HEK293 (cell line): ENCODE data around the gene RTP4.

Experiments used
- CTCF ChIA-PET: fragments of 350-600 bp; formaldehyde crosslinking; extraction: SDS; loops from one replicate; lab custom pipeline; 2021; ENCODE audit warnings: antibody characterized with exemption; lab: Yijun Ruan, JAX
- POLR2A ChIA-PET: fragments of 300-600 bp; formaldehyde crosslinking; extraction: SDS; loops from one replicate; lab custom pipeline; 2020; ENCODE audit warnings: antibody characterized with exemption, inconsistent platforms; lab: Yijun Ruan, JAX
- H3K27ac ChIP-seq: fragments of 200-500 bp; sonication (Bioruptor generic); 2 replicates; pipeline ENCODE4 v1.5.1; 2014; ENCODE audit warnings: low read depth, low read length, control low read depth, inconsistent platforms; ENCODE audit errors: extremely low read depth
- H3K36me3 ChIP-seq, 2 experiments: fragments of 200-500 bp in 1 of 2; sonication (Bioruptor generic) in 1 of 2; 1 replicate in 1 of 2; 2 replicates in 1 of 2; pipeline ENCODE4 v1.5.1; 2014 to 2017; ENCODE audit warnings: inconsistent platforms in 2 of 2, low read length in 2 of 2; ENCODE audit not compliant: control insufficient read depth in 2 of 2, insufficient read depth in 1 of 2
- H3K4me1 ChIP-seq: fragments of 200-500 bp; sonication (Bioruptor generic); 2 replicates; pipeline ENCODE4 v1.5.1; 2014; ENCODE audit warnings: mild to moderate bottlenecking, low read length, inconsistent platforms; ENCODE audit not compliant: control insufficient read depth, insufficient read depth
- H3K4me3 ChIP-seq: 2 replicates; pipeline ENCODE4 v1.5.1; 2011; ENCODE audit warnings: low read depth, mild to moderate bottlenecking, control low read depth, low read length, moderate library complexity
- H3K9me3 ChIP-seq: fragments of 200-500 bp; sonication (Bioruptor generic); 2 replicates; pipeline ENCODE4 v1.5.1; 2014; ENCODE audit warnings: low read depth, low read length, inconsistent platforms; ENCODE audit not compliant: control insufficient read depth, insufficient read depth
- GLI2 ChIP-seq: fragments of 450-650 bp; formaldehyde crosslinking; IDR thresholded peaks from 2 replicates; pipeline ENCODE4; 2017; ENCODE audit warnings: missing biosample characterization, missing genetic modification characterization, low read depth, borderline replicate concordance
- ZNF121 ChIP-seq: fragments of 450-650 bp; formaldehyde crosslinking; IDR thresholded peaks from 2 replicates; pipeline ENCODE4 v1.5.1; 2016; ENCODE audit warnings: missing biosample characterization, missing genetic modification characterization
- ZNF155 ChIP-seq: fragments of 450-650 bp; formaldehyde crosslinking; IDR thresholded peaks from 2 replicates; pipeline ENCODE4 v1.5.1; 2016; ENCODE audit warnings: missing biosample characterization, missing genetic modification characterization
- ZNF335 ChIP-seq: fragments of 450-650 bp; formaldehyde crosslinking; conservative IDR thresholded peaks from 2 replicates; pipeline ENCODE4 v1.5.1; 2016; ENCODE audit warnings: missing biosample characterization, missing genetic modification characterization
- ZNF394 ChIP-seq: fragments of 450-650 bp; formaldehyde crosslinking; IDR thresholded peaks from 2 replicates; pipeline ENCODE4 v1.5.1; 2016; ENCODE audit warnings: missing biosample characterization, missing genetic modification characterization, mild to moderate bottlenecking, moderate library complexity, borderline replicate concordance
- ZNF48 ChIP-seq: fragments of 450-650 bp; formaldehyde crosslinking; IDR thresholded peaks from 2 replicates; pipeline ENCODE4 v1.5.1; 2016; ENCODE audit warnings: missing biosample characterization, missing genetic modification characterization
- ZNF549 ChIP-seq: fragments of 450-650 bp; IDR thresholded peaks from 2 replicates; pipeline ENCODE4 v1.5.1; 2018; ENCODE audit warnings: missing biosample characterization, missing genetic modification characterization, mild to moderate bottlenecking, inconsistent platforms, moderate library complexity
- ZNF585B ChIP-seq: fragments of 450-650 bp; formaldehyde crosslinking; IDR thresholded peaks from 2 replicates; pipeline ENCODE4 v1.5.1; 2016; ENCODE audit warnings: missing biosample characterization, missing genetic modification characterization
- ZNF654 ChIP-seq: fragments of 450-650 bp; formaldehyde crosslinking; IDR thresholded peaks from 2 replicates; pipeline ENCODE4 v1.5.1; 2016; ENCODE audit warnings: low read depth, missing biosample characterization, missing genetic modification characterization
- ZNF76 ChIP-seq: fragments of 450-650 bp; formaldehyde crosslinking; IDR thresholded peaks from 2 replicates; pipeline ENCODE4; 2016; ENCODE audit warnings: low read depth, missing biosample characterization, missing genetic modification characterization, borderline replicate concordance
- ZNF843 ChIP-seq: fragments of 450-650 bp; formaldehyde crosslinking; IDR thresholded peaks from 2 replicates; pipeline ENCODE4 v1.5.1; 2016; ENCODE audit warnings: missing biosample characterization, missing genetic modification characterization
- ZXDB ChIP-seq: fragments of 450-650 bp; formaldehyde crosslinking; IDR thresholded peaks from 2 replicates; pipeline ENCODE4 v1.5.1; 2016; ENCODE audit warnings: missing biosample characterization, missing genetic modification characterization
- TF ChIP-seq, protein P1 (sequence below): fragments of 450-650 bp; formaldehyde crosslinking; IDR thresholded peaks from 2 replicates; pipeline ENCODE4 v1.5.1; 2016; ENCODE audit warnings: missing biosample characterization, missing genetic modification characterization, low read depth
- TF ChIP-seq, protein P2 (sequence below): fragments of 450-650 bp; formaldehyde crosslinking; IDR thresholded peaks from 2 replicates; pipeline ENCODE4 v1.5.1; 2016; ENCODE audit warnings: missing biosample characterization, missing genetic modification characterization
- TF ChIP-seq, protein P3 (sequence below): fragments of 450-650 bp; formaldehyde crosslinking; conservative IDR thresholded peaks from 2 replicates; pipeline ENCODE4 v1.5.1; 2016; ENCODE audit warnings: low read depth, missing biosample characterization, missing genetic modification characterization
- TF ChIP-seq, protein P4 (sequence below): fragments of 450-650 bp; formaldehyde crosslinking; IDR thresholded peaks from 2 replicates; pipeline ENCODE4 v1.5.1; 2016; ENCODE audit warnings: missing biosample characterization, missing genetic modification characterization

The RTP4 gene

DNA sequence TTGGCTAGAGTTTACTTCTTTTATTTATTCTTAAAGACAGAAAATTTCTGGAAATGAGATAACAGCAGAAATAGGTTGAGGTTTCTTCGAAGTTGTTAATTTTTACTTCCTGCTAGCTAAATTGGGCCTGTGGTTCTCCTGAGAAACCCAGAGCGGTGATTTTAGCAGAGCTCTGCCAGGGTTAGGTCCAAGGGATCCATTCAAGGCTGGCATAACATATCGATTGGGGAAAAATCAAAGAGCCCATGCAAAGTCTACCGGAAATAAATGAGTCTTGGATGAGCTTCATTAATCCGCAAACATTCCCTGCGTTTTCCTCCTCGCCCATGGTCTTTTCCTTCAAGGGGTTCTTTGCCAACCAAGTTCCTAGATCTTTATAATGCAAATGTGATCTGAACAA lies 45.9 kb upstream of the RTP4 start:
- H3K4me3 ChIP-seq: no peak overlapping the region
- H3K9me3 ChIP-seq: no peaks in the 10 kb centered on the region
- H3K27ac ChIP-seq: no peak overlapping the region
- CTCF ChIA-PET: interaction anchor here (0.6 to 10.3 kb wide), 5 partner anchors 33 to 358 kb away, joined by 3 to 407 read pairs (median 8); no protein-coding TSS in a partner anchor
- H3K4me1 ChIP-seq: no peaks in the 10 kb centered on the region
- no peaks in the 10 kb centered on the region for H3K36me3 ChIP-seq
- no peak for TF ChIP-seq ZNF585B (tag by site-specific recombination)
- TF ChIP-seq, protein P1, sequence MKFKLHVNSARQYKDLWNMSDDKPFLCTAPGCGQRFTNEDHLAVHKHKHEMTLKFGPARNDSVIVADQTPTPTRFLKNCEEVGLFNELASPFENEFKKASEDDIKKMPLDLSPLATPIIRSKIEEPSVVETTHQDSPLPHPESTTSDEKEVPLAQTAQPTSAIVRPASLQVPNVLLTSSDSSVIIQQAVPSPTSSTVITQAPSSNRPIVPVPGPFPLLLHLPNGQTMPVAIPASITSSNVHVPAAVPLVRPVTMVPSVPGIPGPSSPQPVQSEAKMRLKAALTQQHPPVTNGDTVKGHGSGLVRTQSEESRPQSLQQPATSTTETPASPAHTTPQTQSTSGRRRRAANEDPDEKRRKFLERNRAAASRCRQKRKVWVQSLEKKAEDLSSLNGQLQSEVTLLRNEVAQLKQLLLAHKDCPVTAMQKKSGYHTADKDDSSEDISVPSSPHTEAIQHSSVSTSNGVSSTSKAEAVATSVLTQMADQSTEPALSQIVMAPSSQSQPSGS (tag by site-specific recombination): no peak
- POLR2A ChIA-PET: no interaction called here

DNA sequence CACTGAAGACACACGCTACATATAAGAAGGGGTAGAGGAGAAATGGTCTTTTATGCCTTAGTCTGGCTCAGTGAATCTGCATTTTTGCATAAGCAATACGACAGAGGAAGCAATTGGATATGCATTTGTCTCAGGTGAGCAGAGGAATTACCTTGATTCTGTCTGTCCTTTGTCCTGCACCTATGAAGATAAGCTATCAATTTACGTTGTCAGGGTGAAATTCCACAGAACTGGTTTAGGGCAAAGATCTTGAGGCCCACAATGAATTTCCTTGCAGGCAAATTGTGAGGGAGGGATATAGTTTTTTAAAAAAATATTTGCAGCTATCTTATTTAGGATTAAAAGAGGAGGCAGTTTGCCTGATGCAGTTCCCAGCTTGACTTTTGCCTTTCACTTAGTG lies 45.1 kb upstream of the RTP4 start:
- Histone ChIP-seq H3K9me3 (no peaks in the 10 kb centered on the region), H3K27ac (no peak overlapping the region), H3K4me3 (no peak overlapping the region)
- POLR2A ChIA-PET: no interaction called here
- TF ChIP-seq ZXDB (no peak), ZNF335 (tag by site-specific recombination) (no peak), ZNF549 (no peak), ZNF76 (no peak), ZNF394 (tag by site-specific recombination) (no peak), ZNF48 (tag by site-specific recombination) (no peak), ZNF654 (no peak), ZNF843 (no peak), ZNF121 (tag by site-specific recombination) (no peak), ZNF155 (no peak), GLI2 (tag by site-specific recombination) (no peak)
- TF ChIP-seq, protein P2, sequence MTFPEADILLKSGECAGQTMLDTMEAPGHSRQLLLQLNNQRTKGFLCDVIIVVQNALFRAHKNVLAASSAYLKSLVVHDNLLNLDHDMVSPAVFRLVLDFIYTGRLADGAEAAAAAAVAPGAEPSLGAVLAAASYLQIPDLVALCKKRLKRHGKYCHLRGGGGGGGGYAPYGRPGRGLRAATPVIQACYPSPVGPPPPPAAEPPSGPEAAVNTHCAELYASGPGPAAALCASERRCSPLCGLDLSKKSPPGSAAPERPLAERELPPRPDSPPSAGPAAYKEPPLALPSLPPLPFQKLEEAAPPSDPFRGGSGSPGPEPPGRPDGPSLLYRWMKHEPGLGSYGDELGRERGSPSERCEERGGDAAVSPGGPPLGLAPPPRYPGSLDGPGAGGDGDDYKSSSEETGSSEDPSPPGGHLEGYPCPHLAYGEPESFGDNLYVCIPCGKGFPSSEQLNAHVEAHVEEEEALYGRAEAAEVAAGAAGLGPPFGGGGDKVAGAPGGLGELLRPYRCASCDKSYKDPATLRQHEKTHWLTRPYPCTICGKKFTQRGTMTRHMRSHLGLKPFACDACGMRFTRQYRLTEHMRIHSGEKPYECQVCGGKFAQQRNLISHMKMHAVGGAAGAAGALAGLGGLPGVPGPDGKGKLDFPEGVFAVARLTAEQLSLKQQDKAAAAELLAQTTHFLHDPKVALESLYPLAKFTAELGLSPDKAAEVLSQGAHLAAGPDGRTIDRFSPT (tag by site-specific recombination): no peak
- TF ChIP-seq, protein P3, sequence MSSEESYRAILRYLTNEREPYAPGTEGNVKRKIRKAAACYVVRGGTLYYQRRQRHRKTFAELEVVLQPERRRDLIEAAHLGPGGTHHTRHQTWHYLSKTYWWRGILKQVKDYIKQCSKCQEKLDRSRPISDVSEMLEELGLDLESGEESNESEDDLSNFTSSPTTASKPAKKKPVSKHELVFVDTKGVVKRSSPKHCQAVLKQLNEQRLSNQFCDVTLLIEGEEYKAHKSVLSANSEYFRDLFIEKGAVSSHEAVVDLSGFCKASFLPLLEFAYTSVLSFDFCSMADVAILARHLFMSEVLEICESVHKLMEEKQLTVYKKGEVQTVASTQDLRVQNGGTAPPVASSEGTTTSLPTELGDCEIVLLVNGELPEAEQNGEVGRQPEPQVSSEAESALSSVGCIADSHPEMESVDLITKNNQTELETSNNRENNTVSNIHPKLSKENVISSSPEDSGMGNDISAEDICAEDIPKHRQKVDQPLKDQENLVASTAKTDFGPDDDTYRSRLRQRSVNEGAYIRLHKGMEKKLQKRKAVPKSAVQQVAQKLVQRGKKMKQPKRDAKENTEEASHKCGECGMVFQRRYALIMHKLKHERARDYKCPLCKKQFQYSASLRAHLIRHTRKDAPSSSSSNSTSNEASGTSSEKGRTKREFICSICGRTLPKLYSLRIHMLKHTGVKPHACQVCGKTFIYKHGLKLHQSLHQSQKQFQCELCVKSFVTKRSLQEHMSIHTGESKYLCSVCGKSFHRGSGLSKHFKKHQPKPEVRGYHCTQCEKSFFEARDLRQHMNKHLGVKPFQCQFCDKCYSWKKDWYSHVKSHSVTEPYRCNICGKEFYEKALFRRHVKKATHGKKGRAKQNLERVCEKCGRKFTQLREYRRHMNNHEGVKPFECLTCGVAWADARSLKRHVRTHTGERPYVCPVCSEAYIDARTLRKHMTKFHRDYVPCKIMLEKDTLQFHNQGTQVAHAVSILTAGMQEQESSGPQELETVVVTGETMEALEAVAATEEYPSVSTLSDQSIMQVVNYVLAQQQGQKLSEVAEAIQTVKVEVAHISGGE: no peak
- TF ChIP-seq, protein P4, sequence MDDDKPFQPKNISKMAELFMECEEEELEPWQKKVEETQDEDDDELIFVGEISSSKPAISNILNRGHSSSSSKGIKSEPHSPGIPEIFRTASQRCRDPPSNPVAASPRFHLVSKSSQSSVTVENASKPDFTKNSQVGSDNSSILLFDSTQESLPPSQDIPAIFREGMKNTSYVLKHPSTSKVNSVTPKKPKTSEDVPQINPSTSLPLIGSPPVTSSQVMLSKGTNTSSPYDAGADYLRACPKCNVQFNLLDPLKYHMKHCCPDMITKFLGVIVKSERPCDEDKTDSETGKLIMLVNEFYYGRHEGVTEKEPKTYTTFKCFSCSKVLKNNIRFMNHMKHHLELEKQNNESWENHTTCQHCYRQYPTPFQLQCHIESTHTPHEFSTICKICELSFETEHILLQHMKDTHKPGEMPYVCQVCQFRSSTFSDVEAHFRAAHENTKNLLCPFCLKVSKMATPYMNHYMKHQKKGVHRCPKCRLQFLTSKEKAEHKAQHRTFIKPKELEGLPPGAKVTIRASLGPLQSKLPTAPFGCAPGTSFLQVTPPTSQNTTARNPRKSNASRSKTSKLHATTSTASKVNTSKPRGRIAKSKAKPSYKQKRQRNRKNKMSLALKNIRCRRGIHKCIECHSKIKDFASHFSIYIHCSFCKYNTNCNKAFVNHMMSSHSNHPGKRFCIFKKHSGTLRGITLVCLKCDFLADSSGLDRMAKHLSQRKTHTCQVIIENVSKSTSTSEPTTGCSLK (tag by site-specific recombination): no peak
- TF ChIP-seq, all 188 proteins: peak for 0
- CTCF ChIA-PET: interaction anchor here (0.5 to 10.3 kb wide), 3 partner anchors 167 to 357 kb away, joined by 6 to 407 read pairs (median 8); no protein-coding TSS in a partner anchor
- Histone ChIP-seq H3K4me1 (no peaks in the 10 kb centered on the region), H3K36me3 (no peaks in the 10 kb centered on the region)
